Sigmoid colon (tissue), 7 donors: ENCODE measurements around the gene NIPAL3. TPM values are rescaled to one million over a fixed set of nuclear protein-coding genes. Genes with fewer than 3 reads are reported as not detected.
A peak's percentile ranks its signal among the peaks of the same experiment; 100 is the strongest.

Source experiments
- DNase-seq: peaks from one replicate; pipeline ENCODE4 v3.0.0-alpha.2; 2019
- H3K27ac ChIP-seq, 4 donors: fragments of 200-600 bp; sonication (generic); one replicate each; pipeline ENCODE4 v1.5.1; 2016 to 2019; ENCODE audit warnings: mild to moderate bottlenecking in 1 of 4
- H3K27me3 ChIP-seq, 3 donors: fragments of 200-600 bp; sonication (generic); one replicate each; pipeline ENCODE4 v1.5.1; 2019; ENCODE audit warnings: mild to moderate bottlenecking in 1 of 3
- H3K36me3 ChIP-seq, 4 donors: fragments of 200-600 bp; sonication (generic); one replicate each; pipeline ENCODE4 v1.5.1; 2016 to 2019
- H3K4me1 ChIP-seq, 4 donors: fragments of 200-600 bp; sonication (generic); one replicate each; pipeline ENCODE4 v1.5.1; 2017 to 2019
- H3K4me3 ChIP-seq, 4 donors: fragments of 200-600 bp; sonication (generic); one replicate each; pipeline ENCODE4 v1.5.1; 2017 to 2019; ENCODE audit warnings: mild to moderate bottlenecking in 2 of 4, moderate library complexity in 1 of 4
- H3K9me3 ChIP-seq, 4 donors: fragments of 200-600 bp in 3 of 4; sonication (generic) in 3 of 4; one replicate each; pipeline versions ENCODE4 v1.5.1 to v1.6.1; 2013 to 2019
- EP300 ChIP-seq, 4 donors: sonication (generic); formaldehyde crosslinking; IDR thresholded peaks; one replicate each; pipeline ENCODE4 v1.6.1; 2017; ENCODE audit warnings: antibody characterized with exemption in 4 of 4
- POLR2A ChIP-seq, 2 donors: fragments of 450-650 bp; IDR thresholded peaks; one replicate each; pipeline ENCODE4 v1.6.1; 2016; ENCODE audit warnings: antibody characterized with exemption in 2 of 2, mild to moderate bottlenecking in 2 of 2, moderate library complexity in 2 of 2
- POLR2AphosphoS5 ChIP-seq, 4 donors: sonication (generic); formaldehyde crosslinking; IDR thresholded peaks; one replicate each; pipeline ENCODE4 v1.6.1; 2017; ENCODE audit warnings: antibody characterized with exemption in 4 of 4
- WGBS, 2 donors: extraction: QIAGEN DNeasy Blood & Tissue Kit; methylation state at CpG; one replicate each; pipeline ENCODE4 v1.1.7; 2013; 5-methylcytosine and 5-hydroxymethylcytosine counted together
- intact Hi-C: fragments of 100-400 bp; cut with DNase I; formaldehyde crosslinking; loops from one replicate; pipeline ENCODE4 v1.15.1; 2023
- polyA plus RNA-seq, 3 donors: library from polyadenylated mRNA; stranded (reverse); fragments of 200-250 nt; gene quantifications; one replicate each; pipeline ENCODE4 v1.2.3, GENCODE V29; 2013
- total RNA-seq, 4 donors: library from RNA; depleted of rRNA; stranded (reverse); fragments of >200 nt; gene quantifications; one replicate each; pipeline ENCODE4 v1.1.0, GENCODE V29; 2016
- TF ChIP-seq, protein P1 (sequence below), 4 experiments: fragments of 450-650 bp in 3 of 4; fragments of 200-600 bp in 1 of 4; IDR thresholded peaks; one replicate each; pipeline ENCODE4 v1.5.1; 2016 to 2019; ENCODE audit warnings: antibody characterized with exemption in 4 of 4, mild to moderate bottlenecking in 3 of 4, moderate library complexity in 2 of 4
- donor health status: healthy with polysubstance abuse.
- donor health status: Bipolar disorder and iron deficiency.
- donor health status: healthy.

The NIPAL3 gene
- total and polyA plus RNA-seq, 7 donors = 5.8 to 53.2 (median 23.7) TPM

DNA sequence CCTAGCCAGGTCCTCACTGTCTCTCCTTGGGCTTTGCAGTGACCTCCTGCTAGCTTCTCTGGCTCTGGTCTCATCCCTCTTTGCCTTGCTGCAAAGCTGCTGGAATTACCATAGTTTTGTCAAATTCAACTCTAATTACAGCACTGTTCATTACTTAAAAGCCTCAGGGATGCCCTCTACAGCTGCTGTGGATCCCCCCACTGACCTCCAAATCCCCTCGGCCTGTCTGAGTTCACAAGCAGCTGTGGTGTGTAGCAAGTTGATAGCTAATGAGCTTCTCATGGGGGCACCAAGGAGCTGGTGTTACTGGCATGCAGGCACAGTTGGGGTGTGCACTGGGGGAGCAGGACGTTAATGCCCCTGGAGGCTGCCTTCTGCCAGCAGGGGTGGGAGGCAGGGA lies 24.8 kb downstream of the NIPAL3 start:
- no peak overlapping the region for H3K27ac ChIP-seq
- no peaks in the 10 kb centered on the region for H3K9me3 ChIP-seq
- no peak for DNase-seq
- H3K4me3 ChIP-seq = no peak overlapping the region
- intact Hi-C loops = no loop called here
- WGBS, 2 donors = 92 to 93% methylated on average over 2 of the region's 2 CpGs
- H3K36me3 ChIP-seq = peaks cover 0 to 10% (median 2%) of the 10 kb centered on the region in 4 donors
- H3K27me3 ChIP-seq = no peaks in the 10 kb centered on the region
- peaks cover 0 to 35% (median 32%) of the 10 kb centered on the region in 4 donors for H3K4me1 ChIP-seq
- TF ChIP-seq POLR2AphosphoS5 (IDR thresholded peaks at IDR 0.05) (no peak), EP300 (IDR thresholded peaks at IDR 0.05) (no peak), POLR2A (IDR thresholded peaks at IDR 0.05) (no peak)
- TF ChIP-seq, protein P1, sequence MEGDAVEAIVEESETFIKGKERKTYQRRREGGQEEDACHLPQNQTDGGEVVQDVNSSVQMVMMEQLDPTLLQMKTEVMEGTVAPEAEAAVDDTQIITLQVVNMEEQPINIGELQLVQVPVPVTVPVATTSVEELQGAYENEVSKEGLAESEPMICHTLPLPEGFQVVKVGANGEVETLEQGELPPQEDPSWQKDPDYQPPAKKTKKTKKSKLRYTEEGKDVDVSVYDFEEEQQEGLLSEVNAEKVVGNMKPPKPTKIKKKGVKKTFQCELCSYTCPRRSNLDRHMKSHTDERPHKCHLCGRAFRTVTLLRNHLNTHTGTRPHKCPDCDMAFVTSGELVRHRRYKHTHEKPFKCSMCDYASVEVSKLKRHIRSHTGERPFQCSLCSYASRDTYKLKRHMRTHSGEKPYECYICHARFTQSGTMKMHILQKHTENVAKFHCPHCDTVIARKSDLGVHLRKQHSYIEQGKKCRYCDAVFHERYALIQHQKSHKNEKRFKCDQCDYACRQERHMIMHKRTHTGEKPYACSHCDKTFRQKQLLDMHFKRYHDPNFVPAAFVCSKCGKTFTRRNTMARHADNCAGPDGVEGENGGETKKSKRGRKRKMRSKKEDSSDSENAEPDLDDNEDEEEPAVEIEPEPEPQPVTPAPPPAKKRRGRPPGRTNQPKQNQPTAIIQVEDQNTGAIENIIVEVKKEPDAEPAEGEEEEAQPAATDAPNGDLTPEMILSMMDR (IDR thresholded peaks at IDR 0.05) = no peak

DNA sequence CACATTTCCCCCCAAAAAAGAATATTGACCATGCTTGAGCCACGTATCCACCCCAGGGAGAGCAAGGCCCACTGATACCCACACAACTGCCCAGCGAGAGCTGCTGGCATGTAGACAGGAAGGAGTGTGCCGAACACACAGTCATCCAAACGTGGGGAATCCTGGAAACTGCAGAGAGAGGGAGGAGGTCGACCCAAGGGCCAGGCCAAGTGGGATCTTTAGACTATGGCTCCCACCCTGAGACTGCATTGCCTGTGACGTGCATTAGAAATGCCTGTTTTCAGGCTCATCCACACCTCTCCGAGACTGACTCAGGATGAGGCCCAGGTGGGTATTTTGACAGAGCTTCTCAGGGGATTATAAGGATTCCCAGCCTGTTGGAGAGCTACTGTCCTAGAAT lies 25.9 kb downstream of the NIPAL3 start:
- 87 to 91% methylated on average over 7 of the region's 7 CpGs for WGBS, 2 donors
- intact Hi-C loops = no loop called here
- DNase-seq = no peak

DNA sequence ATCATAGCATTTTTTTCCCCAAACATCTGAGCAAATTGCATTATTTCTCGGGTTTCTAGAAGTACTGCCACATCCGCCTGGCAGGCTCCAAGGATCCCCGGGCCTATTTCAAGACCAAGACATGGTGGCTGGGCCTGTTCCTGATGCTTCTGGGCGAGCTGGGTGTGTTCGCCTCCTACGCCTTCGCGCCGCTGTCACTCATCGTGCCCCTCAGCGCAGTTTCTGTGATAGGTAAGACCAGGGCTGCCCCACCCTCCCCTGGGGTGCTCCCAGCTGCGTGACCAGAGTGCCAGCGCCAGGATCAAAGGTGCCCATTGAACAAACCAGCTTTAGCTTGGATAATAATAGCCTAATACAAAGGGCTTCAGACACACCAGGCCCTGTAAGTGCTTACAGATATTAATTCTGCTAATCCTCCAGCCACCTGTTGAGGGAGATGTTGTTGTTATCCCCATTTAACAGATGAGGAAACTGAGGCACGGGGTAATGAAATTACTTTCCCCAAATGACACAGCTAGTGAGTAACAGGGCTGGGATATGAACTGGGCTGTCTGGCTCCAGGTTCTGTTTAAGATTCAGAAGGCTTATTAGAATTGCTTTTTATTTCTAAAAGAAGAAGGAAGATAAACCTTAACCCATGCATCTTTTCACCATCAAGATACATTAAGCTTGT lies 26.5 kb downstream of the NIPAL3 start:
- Histone ChIP-seq H3K27me3 (no peaks in the 10 kb centered on the region), H3K4me3 (no peak overlapping the region), H3K36me3 (peaks cover 0 to 24% (median 4%) of the 10 kb centered on the region in 4 donors), H3K9me3 (no peaks in the 10 kb centered on the region), H3K27ac (no peak overlapping the region), H3K4me1 (peaks cover 0 to 35% (median 32%) of the 10 kb centered on the region in 4 donors)
- intact Hi-C loops = no loop called here
- TF ChIP-seq POLR2A (IDR thresholded peaks at IDR 0.05) (no peak), POLR2AphosphoS5 (IDR thresholded peaks at IDR 0.05) (no peak), EP300 (IDR thresholded peaks at IDR 0.05) (no peak)
- TF ChIP-seq, protein P1 (IDR thresholded peaks at IDR 0.05) = no peak
- WGBS, 2 donors = 96% methylated on average over 14 of the region's 14 CpGs
- DNase-seq = no peak

More for the DNA sequence above, 25.9 kb downstream of the NIPAL3 start:
- H3K27me3 ChIP-seq = no peaks in the 10 kb centered on the region
- H3K4me3 ChIP-seq = no peak overlapping the region
- TF ChIP-seq, protein P1 (IDR thresholded peaks at IDR 0.05) = no peak
- no peak for TF ChIP-seq POLR2AphosphoS5 (IDR thresholded peaks at IDR 0.05)
- TF ChIP-seq EP300 (IDR thresholded peaks at IDR 0.05) = no peak
- TF ChIP-seq POLR2A (IDR thresholded peaks at IDR 0.05) = no peak
- no peak overlapping the region for H3K27ac ChIP-seq
- peaks cover 0 to 19% (median 4%) of the 10 kb centered on the region in 4 donors for H3K36me3 ChIP-seq
- H3K4me1 ChIP-seq = peaks cover 0 to 35% (median 32%) of the 10 kb centered on the region in 4 donors
- H3K9me3 ChIP-seq = no peaks in the 10 kb centered on the region

DNA sequence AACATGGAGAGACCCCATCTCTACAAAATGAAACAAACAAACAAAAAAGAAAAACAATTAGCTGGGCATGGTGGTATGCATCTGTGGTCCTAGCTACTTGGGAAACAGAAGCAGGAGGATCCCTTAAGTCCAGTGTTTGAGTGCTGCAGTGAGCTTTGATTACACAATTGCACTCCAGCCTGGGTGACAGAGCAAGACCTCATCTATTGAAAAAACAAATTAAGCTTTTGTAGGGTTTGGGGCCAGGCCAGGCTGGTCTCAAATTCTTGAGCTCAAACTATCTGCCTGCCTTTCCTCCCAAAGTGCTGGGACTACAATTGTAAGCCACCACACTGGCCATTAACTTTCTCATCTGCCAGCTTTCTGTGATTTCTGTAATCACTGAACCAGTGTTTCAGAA lies 27.2 kb downstream of the NIPAL3 start:
- peaks cover 0 to 29% (median 26%) of the 10 kb centered on the region in 4 donors for H3K4me1 ChIP-seq
- no peak overlapping the region for H3K4me3 ChIP-seq
- H3K27me3 ChIP-seq = no peaks in the 10 kb centered on the region
- H3K9me3 ChIP-seq = no peaks in the 10 kb centered on the region
- no peak for TF ChIP-seq EP300 (IDR thresholded peaks at IDR 0.05)
- TF ChIP-seq, protein P1 (IDR thresholded peaks at IDR 0.05) = no peak
- TF ChIP-seq POLR2AphosphoS5 (IDR thresholded peaks at IDR 0.05) = no peak
- TF ChIP-seq POLR2A (IDR thresholded peaks at IDR 0.05) = no peak
- no peak for DNase-seq
- intact Hi-C loops = no loop called here
- peaks cover 0 to 24% (median 4%) of the 10 kb centered on the region in 4 donors for H3K36me3 ChIP-seq
- H3K27ac ChIP-seq = peak overlapping the region in 2 of 4 donors; percentile 4 to 12
